ENCODE data around the gene SNAI3.

Gene SNAI3

DNA sequence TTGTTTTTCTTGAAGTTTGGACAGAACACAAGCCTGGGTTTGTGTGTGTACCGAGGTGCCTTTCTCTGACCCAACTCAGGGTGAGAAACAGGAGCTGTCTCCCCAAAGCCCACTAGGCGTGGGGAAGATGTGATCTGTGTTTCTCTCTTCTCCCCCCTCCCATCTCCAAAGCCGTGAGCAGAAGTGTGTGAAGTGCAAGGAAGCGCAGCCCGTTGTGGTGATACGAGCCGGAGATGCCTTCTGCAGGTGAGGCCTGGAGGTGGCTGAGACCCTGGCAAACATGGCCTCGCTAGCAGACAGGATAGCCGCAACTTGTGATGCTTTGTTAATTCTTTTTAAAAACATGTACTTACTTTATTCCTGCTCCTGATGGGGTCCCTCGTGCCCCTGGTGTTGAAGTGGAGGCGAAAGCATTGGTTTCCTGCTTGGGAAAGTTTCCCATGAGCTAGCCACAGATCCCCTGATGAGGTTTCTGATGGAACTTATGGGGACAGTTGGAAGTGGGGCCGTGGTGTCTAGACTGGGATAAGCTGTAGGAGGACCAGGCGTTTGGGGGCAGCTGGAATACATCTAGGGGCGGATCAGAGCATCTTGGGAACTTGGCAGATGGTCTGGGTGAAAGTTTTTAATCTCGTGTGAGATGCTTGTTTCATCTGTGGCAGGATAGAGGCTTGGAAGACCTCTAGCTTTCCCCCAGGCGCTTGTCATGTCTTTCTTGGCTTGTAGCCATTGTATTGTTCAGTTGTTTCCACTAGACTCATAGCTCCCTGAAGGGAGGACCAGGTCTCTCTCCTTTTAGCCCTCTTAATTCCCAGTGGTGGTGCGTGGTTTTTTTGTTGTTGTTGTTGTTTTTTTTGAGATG lies 20.9 kb upstream of the SNAI3 start:
- ATAC-seq = no peak

DNA sequence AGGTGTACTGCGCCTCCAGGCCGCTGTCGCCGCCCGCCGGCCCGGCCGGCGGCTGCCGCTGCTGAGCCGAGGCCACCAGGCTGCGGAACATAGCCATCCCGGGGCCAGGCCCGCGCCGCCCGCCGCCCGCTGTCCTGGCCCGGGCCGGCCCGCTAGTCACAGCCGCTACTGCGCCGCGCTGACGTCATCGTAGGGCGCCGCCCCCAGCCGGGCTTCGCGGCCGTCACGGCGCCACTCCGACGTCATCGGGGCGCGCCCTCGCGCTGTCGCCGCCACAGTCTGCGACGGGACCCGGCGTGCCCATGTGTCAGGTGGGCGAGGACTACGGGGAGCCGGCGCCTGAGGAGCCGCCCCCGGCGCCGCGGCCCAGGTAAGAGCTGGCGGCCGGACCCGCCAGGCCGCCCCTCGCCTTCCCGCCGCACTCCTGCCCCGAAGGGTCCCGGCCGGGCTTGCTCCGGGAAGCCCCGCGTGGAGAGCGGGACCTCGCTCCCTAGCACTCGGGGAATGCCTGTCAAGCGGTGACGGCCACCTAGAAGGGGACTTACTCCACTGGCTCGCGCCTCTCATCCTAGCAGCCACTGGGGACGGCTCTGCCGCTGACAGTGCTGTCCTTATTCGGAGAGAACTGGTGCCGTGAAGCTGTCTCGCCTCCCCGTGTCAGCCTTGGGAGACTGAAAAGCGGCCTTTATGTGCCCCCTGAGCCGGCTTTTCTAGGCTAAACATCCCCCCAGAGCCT lies 20.1 kb upstream of the SNAI3 start, which contains the start of the genes CTU2 and RNF166:
TSS of gene CTU2 (plus strand) at position 275 of the 736 bp plus-strand sequence. CDS start at position 303, 28 bp downstream.
TSS of gene RNF166 (minus strand) at position 180 of the 736 bp plus-strand sequence. CDS start at position 97, 83 bp downstream.
- TF ChIP-seq TSHZ2 (CRISPR knock-in tag; IDR thresholded peaks at IDR 0.05) (no peak), BACH2 (CRISPR knock-in tag; IDR thresholded peaks at IDR 0.05; ENCODE audit: borderline replicate concordance) (0 out of 2 replicates have a peak, but pooled peaks have one; percentile 61), PPARA (CRISPR knock-in tag; IDR thresholded peaks at IDR 0.05; ENCODE audit: borderline replicate concordance) (no peak)
- ATAC-seq = peak; percentile 78

More for the DNA sequence above, 20.9 kb upstream of the SNAI3 start:
- TF ChIP-seq GLIS3 (CRISPR knock-in tag; IDR thresholded peaks at IDR 0.05) = no peak
- no peak for TF ChIP-seq TSHZ2 (CRISPR knock-in tag; IDR thresholded peaks at IDR 0.05)
- TF ChIP-seq PPARA (CRISPR knock-in tag; IDR thresholded peaks at IDR 0.05; ENCODE audit: borderline replicate concordance) = no peak
- TF ChIP-seq, protein P1, sequence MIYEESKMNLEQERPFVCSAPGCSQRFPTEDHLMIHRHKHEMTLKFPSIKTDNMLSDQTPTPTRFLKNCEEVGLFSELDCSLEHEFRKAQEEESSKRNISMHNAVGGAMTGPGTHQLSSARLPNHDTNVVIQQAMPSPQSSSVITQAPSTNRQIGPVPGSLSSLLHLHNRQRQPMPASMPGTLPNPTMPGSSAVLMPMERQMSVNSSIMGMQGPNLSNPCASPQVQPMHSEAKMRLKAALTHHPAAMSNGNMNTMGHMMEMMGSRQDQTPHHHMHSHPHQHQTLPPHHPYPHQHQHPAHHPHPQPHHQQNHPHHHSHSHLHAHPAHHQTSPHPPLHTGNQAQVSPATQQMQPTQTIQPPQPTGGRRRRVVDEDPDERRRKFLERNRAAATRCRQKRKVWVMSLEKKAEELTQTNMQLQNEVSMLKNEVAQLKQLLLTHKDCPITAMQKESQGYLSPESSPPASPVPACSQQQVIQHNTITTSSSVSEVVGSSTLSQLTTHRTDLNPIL (CRISPR knock-in tag; IDR thresholded peaks at IDR 0.05; ENCODE audit: low read depth) = no peak
- no peak for TF ChIP-seq BACH2 (CRISPR knock-in tag; IDR thresholded peaks at IDR 0.05; ENCODE audit: borderline replicate concordance)

DNA sequence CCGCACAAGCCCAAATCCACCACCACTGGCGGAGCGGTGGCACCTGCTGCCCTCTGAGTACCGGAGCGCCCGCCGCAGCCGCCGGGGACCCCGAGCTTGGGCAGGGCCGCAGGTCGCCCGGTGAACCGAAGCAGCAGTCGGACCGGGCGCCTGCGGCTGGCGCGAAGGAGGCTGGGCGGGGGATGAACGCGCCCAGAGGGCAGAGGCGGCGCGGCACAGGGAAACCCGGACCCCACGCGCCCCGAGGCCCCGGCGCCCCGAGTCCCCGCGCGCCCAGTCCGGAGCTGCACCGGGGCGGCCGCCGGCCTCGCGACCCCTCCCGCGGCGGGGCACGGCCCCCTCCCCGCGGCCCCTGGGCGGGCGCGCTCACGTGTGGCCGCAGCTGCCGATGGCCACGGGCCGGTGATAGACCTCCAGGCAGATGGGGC lies 19.5 kb upstream of the SNAI3 start:
- ATAC-seq = peak; percentile 5; the same call in 2 of the 3 replicates
- no peak for TF ChIP-seq PPARA (CRISPR knock-in tag; IDR thresholded peaks at IDR 0.05; ENCODE audit: borderline replicate concordance)

DNA sequence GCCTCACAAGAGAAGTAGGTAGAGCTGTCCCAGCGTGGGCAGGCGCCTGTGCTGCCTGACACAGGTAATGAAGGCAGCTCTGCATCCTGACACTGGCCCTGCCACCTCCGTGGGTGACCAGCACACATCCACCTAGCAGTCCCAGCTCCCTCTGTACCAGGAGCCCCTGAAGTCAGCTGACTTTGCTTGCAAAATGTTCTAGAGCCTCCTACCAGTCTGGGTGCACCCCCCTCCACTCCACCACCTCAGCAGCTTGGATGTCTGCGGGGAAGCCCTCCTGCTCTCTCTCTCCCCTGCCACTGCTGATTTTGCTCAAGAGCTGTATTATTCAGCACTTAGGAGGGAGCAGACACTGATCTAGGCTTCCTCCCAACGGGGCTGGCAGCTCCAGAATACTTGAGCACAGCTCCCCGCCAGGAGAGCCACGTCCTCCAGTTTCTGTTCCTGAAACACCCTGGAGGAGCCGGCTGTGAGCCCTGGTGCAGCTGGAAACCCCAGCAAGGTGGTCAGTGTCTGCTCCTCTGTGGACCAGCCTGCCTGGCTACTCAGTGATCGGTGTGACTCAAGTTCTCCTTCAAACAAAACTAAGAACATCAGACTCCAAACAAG lies 18.9 kb upstream of the SNAI3 start:
- TF ChIP-seq PPARA (CRISPR knock-in tag; IDR thresholded peaks at IDR 0.05; ENCODE audit: borderline replicate concordance) (no peak), SNAI2 (CRISPR knock-in tag; IDR thresholded peaks at IDR 0.05) (no peak), BACH2 (CRISPR knock-in tag; IDR thresholded peaks at IDR 0.05; ENCODE audit: borderline replicate concordance) (no peak), ISL1 (CRISPR knock-in tag; IDR thresholded peaks at IDR 0.05) (no peak)
- ATAC-seq = no peak

DNA sequence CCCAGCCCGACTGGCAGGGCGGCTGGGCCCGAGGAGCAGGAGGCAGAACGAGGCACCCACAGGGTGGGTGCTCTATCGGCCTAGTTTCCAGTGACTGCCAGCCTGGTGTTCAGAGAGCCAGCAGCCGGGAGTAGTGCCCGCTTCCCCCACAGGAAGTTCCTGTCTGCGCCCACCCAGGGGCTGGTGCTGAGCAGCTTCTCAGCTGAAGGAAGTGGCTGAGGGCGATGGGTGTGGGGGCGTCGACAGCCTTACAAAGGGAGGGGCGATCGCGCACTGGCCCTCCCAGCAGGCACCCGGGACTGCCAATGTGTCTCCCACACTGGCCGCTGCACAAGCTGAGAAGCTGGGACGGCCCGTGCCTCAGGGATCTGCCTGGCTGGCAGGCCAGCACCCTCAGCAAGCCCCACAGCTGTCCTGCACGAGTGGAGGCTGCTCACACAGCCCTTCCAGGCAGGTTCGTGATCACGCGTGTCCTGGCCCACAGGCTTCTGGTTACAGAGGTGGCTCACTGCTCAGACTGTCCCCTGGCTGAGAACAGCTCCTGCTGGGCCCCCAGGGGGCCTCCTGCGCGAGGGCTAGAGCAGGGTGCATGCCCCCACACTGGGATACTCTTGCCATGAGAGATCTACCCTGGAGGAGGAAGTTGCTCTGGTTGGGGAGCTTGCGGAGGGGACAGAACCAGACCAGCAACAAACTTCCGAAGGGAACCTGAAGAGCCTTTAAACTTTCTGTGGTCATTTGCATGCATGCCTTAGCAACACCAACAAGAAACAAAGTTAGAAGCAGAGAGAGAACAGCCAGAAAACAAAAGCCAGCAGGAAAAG lies 17.4 kb upstream of the SNAI3 start:
- ATAC-seq = no peak
- TF ChIP-seq POU6F1 (CRISPR knock-in tag; IDR thresholded peaks at IDR 0.05; ENCODE audit: borderline replicate concordance, low read depth) = no peak
- no peak for TF ChIP-seq ARNTL (CRISPR knock-in tag; IDR thresholded peaks at IDR 0.05; ENCODE audit: borderline replicate concordance, low read depth)
- no peak for TF ChIP-seq TSHZ2 (CRISPR knock-in tag; IDR thresholded peaks at IDR 0.05)
- TF ChIP-seq, protein P2, sequence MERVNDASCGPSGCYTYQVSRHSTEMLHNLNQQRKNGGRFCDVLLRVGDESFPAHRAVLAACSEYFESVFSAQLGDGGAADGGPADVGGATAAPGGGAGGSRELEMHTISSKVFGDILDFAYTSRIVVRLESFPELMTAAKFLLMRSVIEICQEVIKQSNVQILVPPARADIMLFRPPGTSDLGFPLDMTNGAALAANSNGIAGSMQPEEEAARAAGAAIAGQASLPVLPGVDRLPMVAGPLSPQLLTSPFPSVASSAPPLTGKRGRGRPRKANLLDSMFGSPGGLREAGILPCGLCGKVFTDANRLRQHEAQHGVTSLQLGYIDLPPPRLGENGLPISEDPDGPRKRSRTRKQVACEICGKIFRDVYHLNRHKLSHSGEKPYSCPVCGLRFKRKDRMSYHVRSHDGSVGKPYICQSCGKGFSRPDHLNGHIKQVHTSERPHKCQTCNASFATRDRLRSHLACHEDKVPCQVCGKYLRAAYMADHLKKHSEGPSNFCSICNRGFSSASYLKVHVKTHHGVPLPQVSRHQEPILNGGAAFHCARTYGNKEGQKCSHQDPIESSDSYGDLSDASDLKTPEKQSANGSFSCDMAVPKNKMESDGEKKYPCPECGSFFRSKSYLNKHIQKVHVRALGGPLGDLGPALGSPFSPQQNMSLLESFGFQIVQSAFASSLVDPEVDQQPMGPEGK (CRISPR knock-in tag; IDR thresholded peaks at IDR 0.05; ENCODE audit: borderline replicate concordance) = no peak
- TF ChIP-seq, protein P1 (CRISPR knock-in tag; IDR thresholded peaks at IDR 0.05; ENCODE audit: low read depth) = no peak
